HepG2 (cell line): ENCODE measurements around the gene DPM2. TPM values are rescaled to one million over a fixed set of nuclear protein-coding genes. Genes with fewer than 3 reads are reported as not detected.

ENCODE experiments used
- KDM6A ChIP-seq: IDR thresholded peaks from 2 replicates; pipeline ENCODE4 v1.6.1; 2016; ENCODE audit warnings: low read depth
- NFKBIZ ChIP-seq: IDR thresholded peaks from 2 replicates; pipeline ENCODE4 v1.6.1; 2018; ENCODE audit warnings: missing genetic modification reagents, missing compliant biosample characterization
- RBM39 ChIP-seq: fragments of 200-400 bp; formaldehyde crosslinking; IDR thresholded peaks from one replicate; pipeline ENCODE4 v1.6.1; 2018; ENCODE audit warnings: antibody characterized with exemption, mild to moderate bottlenecking, low read depth, low read length; ENCODE audit not compliant: poor library complexity, severe bottlenecking
- SALL2 ChIP-seq: sonication (generic); formaldehyde crosslinking; IDR thresholded peaks from 2 replicates; pipeline ENCODE4 v1.8.1; 2023; ENCODE audit warnings: mild to moderate bottlenecking, missing genetic modification reagents, inconsistent platforms
- SP140L ChIP-seq: sonication (generic); formaldehyde crosslinking; IDR thresholded peaks from 2 replicates; pipeline ENCODE4 v1.4.0; 2020; ENCODE audit warnings: missing genetic modification reagents, borderline replicate concordance
- polyA plus RNA-seq, 8 experiments: library from polyadenylated mRNA; depleted of rRNA in 3 of 8; stranded (reverse) in 7 of 8; unstranded in 1 of 8; fragments of >200 nt; fragmentation: Illumina TruSeq in 4 of 8; extraction: Trizol in 4 of 8; gene quantifications; 2 replicates each; pipeline versions ENCODE4 v1.2.1 to v1.2.3, GENCODE V29; 2011 to 2016; ENCODE audit warnings: low read depth in 4 of 8, missing spikeins in 1 of 8, mixed read lengths in 1 of 8; ENCODE audit not compliant: insufficient read depth in 1 of 8
- total RNA-seq, 5 experiments: library from RNA; depleted of rRNA; stranded (reverse); fragments of >200 nt; fragmentation: Illumina TruSeq; extraction: Trizol; gene quantifications; 2 replicates each; pipeline ENCODE4 v1.2.3, GENCODE V29; 2016; ENCODE audit warnings: low read depth in 1 of 5
- TF ChIP-seq, protein P1 (sequence below): sonication (generic); formaldehyde crosslinking; IDR thresholded peaks from 2 replicates; pipeline ENCODE4 v1.5.0; 2020; ENCODE audit warnings: missing genetic modification reagents
- TF ChIP-seq, protein P2 (sequence below): sonication (generic); formaldehyde crosslinking; IDR thresholded peaks from 2 replicates; pipeline ENCODE4 v1.8.1; 2022; ENCODE audit warnings: low read depth, mild to moderate bottlenecking, missing genetic modification reagents
- TF ChIP-seq, protein P3 (sequence below): IDR thresholded peaks from 2 replicates; pipeline ENCODE4 v1.6.1; 2016
- TF ChIP-seq, protein P4 (sequence below): sonication (generic); formaldehyde crosslinking; IDR thresholded peaks from 2 replicates; pipeline ENCODE4 v1.9.0; 2021; ENCODE audit warnings: missing genetic modification reagents, mild to moderate bottlenecking, borderline replicate concordance
- TF ChIP-seq, protein P5 (sequence below): sonication (generic); formaldehyde crosslinking; IDR thresholded peaks from 2 replicates; pipeline ENCODE4 v1.4.0; 2020; ENCODE audit warnings: missing genetic modification reagents
- TF ChIP-seq, protein P6 (sequence below): IDR thresholded peaks from 2 replicates; pipeline ENCODE4 v1.6.1; 2016; ENCODE audit warnings: missing genetic modification reagents, missing compliant biosample characterization
- TF ChIP-seq, protein P7 (sequence below): sonication (generic); formaldehyde crosslinking; IDR thresholded peaks from 2 replicates; pipeline ENCODE4 v1.4.0; 2020; ENCODE audit warnings: missing genetic modification reagents, borderline replicate concordance

Gene DPM2
- total and polyA plus RNA-seq, 2 of the 13 experiments (the other 11 are each of a cell fraction or from before 2014, with no cell fraction given) = 24.8 to 35.3 TPM

DNA sequence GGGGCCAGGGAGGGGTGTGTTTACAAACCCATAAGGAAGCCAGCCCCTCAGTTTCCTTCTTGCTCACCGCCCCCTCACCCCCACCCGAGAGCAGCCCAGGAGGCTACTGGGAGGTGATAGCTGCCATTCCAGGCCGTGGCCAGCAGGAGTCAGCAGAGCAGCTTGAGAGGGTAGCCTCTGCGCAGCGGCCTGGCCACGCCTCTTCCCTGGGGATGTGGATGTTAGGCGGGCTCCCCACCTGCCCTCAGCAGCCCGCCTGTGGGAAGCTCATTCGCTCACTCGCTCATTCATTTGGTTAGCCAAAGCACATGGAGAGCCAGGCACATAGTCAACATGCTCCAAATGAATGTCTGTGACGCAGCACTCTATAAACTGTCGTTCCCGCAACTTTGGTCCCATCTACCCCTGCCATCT, 6.1 kb upstream of the DPM2 start (continued):
- TF ChIP-seq, protein P1, sequence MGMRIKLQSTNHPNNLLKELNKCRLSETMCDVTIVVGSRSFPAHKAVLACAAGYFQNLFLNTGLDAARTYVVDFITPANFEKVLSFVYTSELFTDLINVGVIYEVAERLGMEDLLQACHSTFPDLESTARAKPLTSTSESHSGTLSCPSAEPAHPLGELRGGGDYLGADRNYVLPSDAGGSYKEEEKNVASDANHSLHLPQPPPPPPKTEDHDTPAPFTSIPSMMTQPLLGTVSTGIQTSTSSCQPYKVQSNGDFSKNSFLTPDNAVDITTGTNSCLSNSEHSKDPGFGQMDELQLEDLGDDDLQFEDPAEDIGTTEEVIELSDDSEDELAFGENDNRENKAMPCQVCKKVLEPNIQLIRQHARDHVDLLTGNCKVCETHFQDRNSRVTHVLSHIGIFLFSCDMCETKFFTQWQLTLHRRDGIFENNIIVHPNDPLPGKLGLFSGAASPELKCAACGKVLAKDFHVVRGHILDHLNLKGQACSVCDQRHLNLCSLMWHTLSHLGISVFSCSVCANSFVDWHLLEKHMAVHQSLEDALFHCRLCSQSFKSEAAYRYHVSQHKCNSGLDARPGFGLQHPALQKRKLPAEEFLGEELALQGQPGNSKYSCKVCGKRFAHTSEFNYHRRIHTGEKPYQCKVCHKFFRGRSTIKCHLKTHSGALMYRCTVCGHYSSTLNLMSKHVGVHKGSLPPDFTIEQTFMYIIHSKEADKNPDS = no peak
- TF ChIP-seq, protein P2, sequence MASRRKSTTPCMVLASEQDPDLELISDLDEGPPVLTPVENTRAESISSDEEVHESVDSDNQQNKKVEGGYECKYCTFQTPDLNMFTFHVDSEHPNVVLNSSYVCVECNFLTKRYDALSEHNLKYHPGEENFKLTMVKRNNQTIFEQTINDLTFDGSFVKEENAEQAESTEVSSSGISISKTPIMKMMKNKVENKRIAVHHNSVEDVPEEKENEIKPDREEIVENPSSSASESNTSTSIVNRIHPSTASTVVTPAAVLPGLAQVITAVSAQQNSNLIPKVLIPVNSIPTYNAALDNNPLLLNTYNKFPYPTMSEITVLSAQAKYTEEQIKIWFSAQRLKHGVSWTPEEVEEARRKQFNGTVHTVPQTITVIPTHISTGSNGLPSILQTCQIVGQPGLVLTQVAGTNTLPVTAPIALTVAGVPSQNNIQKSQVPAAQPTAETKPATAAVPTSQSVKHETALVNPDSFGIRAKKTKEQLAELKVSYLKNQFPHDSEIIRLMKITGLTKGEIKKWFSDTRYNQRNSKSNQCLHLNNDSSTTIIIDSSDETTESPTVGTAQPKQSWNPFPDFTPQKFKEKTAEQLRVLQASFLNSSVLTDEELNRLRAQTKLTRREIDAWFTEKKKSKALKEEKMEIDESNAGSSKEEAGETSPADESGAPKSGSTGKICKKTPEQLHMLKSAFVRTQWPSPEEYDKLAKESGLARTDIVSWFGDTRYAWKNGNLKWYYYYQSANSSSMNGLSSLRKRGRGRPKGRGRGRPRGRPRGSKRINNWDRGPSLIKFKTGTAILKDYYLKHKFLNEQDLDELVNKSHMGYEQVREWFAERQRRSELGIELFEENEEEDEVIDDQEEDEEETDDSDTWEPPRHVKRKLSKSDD (CRISPR knock-in tag) = 0 out of 2 replicates have a peak, but pooled peaks have one; percentile 38
- TF ChIP-seq RBM39 = no peak
- TF ChIP-seq KDM6A = no peak
- TF ChIP-seq, protein P3, sequence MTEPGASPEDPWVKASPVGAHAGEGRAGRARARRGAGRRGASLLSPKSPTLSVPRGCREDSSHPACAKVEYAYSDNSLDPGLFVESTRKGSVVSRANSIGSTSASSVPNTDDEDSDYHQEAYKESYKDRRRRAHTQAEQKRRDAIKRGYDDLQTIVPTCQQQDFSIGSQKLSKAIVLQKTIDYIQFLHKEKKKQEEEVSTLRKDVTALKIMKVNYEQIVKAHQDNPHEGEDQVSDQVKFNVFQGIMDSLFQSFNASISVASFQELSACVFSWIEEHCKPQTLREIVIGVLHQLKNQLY (CRISPR knock-in tag) = no peak
- TF ChIP-seq SP140L (CRISPR knock-in tag) = no peak
- TF ChIP-seq, protein P4, sequence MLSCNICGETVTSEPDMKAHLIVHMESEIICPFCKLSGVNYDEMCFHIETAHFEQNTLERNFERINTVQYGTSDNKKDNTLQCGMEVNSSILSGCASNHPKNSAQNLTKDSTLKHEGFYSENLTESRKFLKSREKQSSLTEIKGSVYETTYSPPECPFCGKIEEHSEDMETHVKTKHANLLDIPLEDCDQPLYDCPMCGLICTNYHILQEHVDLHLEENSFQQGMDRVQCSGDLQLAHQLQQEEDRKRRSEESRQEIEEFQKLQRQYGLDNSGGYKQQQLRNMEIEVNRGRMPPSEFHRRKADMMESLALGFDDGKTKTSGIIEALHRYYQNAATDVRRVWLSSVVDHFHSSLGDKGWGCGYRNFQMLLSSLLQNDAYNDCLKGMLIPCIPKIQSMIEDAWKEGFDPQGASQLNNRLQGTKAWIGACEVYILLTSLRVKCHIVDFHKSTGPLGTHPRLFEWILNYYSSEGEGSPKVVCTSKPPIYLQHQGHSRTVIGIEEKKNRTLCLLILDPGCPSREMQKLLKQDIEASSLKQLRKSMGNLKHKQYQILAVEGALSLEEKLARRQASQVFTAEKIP (CRISPR knock-in tag) = no peak
- TF ChIP-seq NFKBIZ (CRISPR knock-in tag) = peak; percentile 40; the same call in 1 of the 2 replicates
- TF ChIP-seq, protein P5, sequence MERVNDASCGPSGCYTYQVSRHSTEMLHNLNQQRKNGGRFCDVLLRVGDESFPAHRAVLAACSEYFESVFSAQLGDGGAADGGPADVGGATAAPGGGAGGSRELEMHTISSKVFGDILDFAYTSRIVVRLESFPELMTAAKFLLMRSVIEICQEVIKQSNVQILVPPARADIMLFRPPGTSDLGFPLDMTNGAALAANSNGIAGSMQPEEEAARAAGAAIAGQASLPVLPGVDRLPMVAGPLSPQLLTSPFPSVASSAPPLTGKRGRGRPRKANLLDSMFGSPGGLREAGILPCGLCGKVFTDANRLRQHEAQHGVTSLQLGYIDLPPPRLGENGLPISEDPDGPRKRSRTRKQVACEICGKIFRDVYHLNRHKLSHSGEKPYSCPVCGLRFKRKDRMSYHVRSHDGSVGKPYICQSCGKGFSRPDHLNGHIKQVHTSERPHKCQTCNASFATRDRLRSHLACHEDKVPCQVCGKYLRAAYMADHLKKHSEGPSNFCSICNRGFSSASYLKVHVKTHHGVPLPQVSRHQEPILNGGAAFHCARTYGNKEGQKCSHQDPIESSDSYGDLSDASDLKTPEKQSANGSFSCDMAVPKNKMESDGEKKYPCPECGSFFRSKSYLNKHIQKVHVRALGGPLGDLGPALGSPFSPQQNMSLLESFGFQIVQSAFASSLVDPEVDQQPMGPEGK = peak; percentile 71
- TF ChIP-seq, protein P6, sequence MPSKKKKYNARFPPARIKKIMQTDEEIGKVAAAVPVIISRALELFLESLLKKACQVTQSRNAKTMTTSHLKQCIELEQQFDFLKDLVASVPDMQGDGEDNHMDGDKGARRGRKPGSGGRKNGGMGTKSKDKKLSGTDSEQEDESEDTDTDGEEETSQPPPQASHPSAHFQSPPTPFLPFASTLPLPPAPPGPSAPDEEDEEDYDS (CRISPR knock-in tag) = 0 out of 2 replicates have a peak, but pooled peaks have one; percentile 17
- TF ChIP-seq, protein P7, sequence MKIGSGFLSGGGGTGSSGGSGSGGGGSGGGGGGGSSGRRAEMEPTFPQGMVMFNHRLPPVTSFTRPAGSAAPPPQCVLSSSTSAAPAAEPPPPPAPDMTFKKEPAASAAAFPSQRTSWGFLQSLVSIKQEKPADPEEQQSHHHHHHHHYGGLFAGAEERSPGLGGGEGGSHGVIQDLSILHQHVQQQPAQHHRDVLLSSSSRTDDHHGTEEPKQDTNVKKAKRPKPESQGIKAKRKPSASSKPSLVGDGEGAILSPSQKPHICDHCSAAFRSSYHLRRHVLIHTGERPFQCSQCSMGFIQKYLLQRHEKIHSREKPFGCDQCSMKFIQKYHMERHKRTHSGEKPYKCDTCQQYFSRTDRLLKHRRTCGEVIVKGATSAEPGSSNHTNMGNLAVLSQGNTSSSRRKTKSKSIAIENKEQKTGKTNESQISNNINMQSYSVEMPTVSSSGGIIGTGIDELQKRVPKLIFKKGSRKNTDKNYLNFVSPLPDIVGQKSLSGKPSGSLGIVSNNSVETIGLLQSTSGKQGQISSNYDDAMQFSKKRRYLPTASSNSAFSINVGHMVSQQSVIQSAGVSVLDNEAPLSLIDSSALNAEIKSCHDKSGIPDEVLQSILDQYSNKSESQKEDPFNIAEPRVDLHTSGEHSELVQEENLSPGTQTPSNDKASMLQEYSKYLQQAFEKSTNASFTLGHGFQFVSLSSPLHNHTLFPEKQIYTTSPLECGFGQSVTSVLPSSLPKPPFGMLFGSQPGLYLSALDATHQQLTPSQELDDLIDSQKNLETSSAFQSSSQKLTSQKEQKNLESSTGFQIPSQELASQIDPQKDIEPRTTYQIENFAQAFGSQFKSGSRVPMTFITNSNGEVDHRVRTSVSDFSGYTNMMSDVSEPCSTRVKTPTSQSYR = no peak
- no peak for TF ChIP-seq SALL2 (CRISPR knock-in tag)
